GM19468 (cell line): Measurements from ENCODE around the gene C18orf63.
A peak's percentile ranks its signal among the peaks of the same experiment; 100 is the strongest.
"Not testable (repeated sequence)": the region's sequence is repeated elsewhere in the genome, so short reads cannot be mapped to it uniquely, and the experiment has no call there.

ENCODE experiments used
- ATAC-seq: cut with Tn5 transposase; IDR thresholded peaks from one replicate; pipeline ENCODE4 v1.9.1; 2021; ENCODE audit warnings: mild to moderate bottlenecking, moderate library complexity, moderate number of reproducible peaks; ENCODE audit not compliant: unreplicated experiment; ENCODE audit errors: extremely low read depth

Gene C18orf63

GRCh38 chr18:74316257-74317170, 875 bp downstream of the C18orf63 start:
- ATAC-seq, result no peak

GRCh38 chr18:74326231-74326630, 10.6 kb downstream of the C18orf63 start:
- ATAC-seq, result no peak

GRCh38 chr18:74326791-74327190, 11.2 kb downstream of the C18orf63 start:
- ATAC-seq, result not testable (repeated sequence)

GRCh38 chr18:74328206-74328605, 12.6 kb downstream of the C18orf63 start:
- ATAC-seq, result no peak

- ATAC-seq, result no peak
Measured at GRCh38 chr18:74329688-74330205, 14.1 kb downstream of the C18orf63 start.

- no peak for ATAC-seq
Measured at GRCh38 chr18:74331404-74331803, 15.8 kb downstream of the C18orf63 start.

GRCh38 chr18:74333091-74333490, 17.5 kb downstream of the C18orf63 start:
- ATAC-seq, result no peak

- ATAC-seq, result no peak
Measured at GRCh38 chr18:74334242-74334893, 18.7 kb downstream of the C18orf63 start.

GRCh38 chr18:74336656-74337055, 21.0 kb downstream of the C18orf63 start:
- no peak for ATAC-seq

- no peak for ATAC-seq
Measured at GRCh38 chr18:74337155-74337911, 21.7 kb downstream of the C18orf63 start.

- no peak for ATAC-seq
Measured at GRCh38 chr18:74337912-74338309, 22.3 kb downstream of the C18orf63 start.

GRCh38 chr18:74342416-74343043, 26.9 kb downstream of the C18orf63 start:
- ATAC-seq, result no peak

- ATAC-seq, result no peak
Measured at GRCh38 chr18:74346206-74346605, 30.6 kb downstream of the C18orf63 start.

GRCh38 chr18:74348581-74348980, 32.9 kb downstream of the C18orf63 start:
- ATAC-seq, result no peak

GRCh38 chr18:74351354-74351753, 35.7 kb downstream of the C18orf63 start:
- ATAC-seq, result no peak

- no peak for ATAC-seq
Measured at GRCh38 chr18:74353169-74353775, 37.6 kb downstream of the C18orf63 start.

- ATAC-seq, result peak; percentile 31
Measured at GRCh38 chr18:74356959-74357358, 41.3 kb downstream of the C18orf63 start.

- no peak for ATAC-seq
Measured at GRCh38 chr18:74360852-74361655, 45.4 kb downstream of the C18orf63 start.

- ATAC-seq, result no peak
Measured at GRCh38 chr18:74367905-74368304, 52.3 kb downstream of the C18orf63 start.
